Natural killer cell treated with Interleukin-12 subunit alpha and Interleukin-12 subunit beta and Interleukin-15 and Interleukin-18, amount 100 ng/mL, for 72 hours (primary cell): Measurements from ENCODE around the gene TMEM131L. TPM values are rescaled to one million over a fixed set of nuclear protein-coding genes. Genes with fewer than 3 reads are reported as not detected.
A peak's percentile ranks its signal among the peaks of the same experiment; 100 is the strongest.

Experiments
- ATAC-seq, 2 donors: fragments of 150-1000 bp; cut with Tn5 transposase in 1 of 2; sonication (Bioruptor Pico), chemical (Tn5 transposase) in 1 of 2; 2 replicates each; pipeline ENCODE4 v1.10.0; 2021
- DNase-seq: peaks from one replicate; pipeline ENCODE4 v3.0.0; 2022; ENCODE audit warnings: low spot score
- H3K27ac Mint-ChIP-seq, 2 donors: 1 replicate in 1 of 2; 2 replicates in 1 of 2; pipeline ENCODE4 v1.8.0; 2022; ENCODE audit warnings: mixed read lengths in 2 of 2, mild to moderate bottlenecking in 1 of 2, moderate library complexity in 1 of 2
- H3K27me3 Mint-ChIP-seq, 2 donors: 1 replicate in 1 of 2; 2 replicates in 1 of 2; pipeline ENCODE4 v1.8.0; 2022; ENCODE audit warnings: mixed read lengths in 2 of 2
- H3K36me3 Mint-ChIP-seq: one replicate; pipeline ENCODE4 v1.8.0; 2022; ENCODE audit warnings: mixed read lengths
- H3K4me1 Mint-ChIP-seq, 2 donors: 1 replicate in 1 of 2; 2 replicates in 1 of 2; pipeline ENCODE4 v1.8.0; 2022; ENCODE audit warnings: low read depth in 2 of 2, mixed read lengths in 2 of 2, mild to moderate bottlenecking in 1 of 2
- H3K4me3 Mint-ChIP-seq: one replicate; pipeline ENCODE4 v1.8.0; 2022; ENCODE audit warnings: mixed read lengths
- H3K9me3 Mint-ChIP-seq: 2 replicates; pipeline ENCODE4 v1.8.0; 2022; ENCODE audit warnings: mixed read lengths
- total RNA-seq, 2 donors: library from RNA; stranded (reverse); gene quantifications; one replicate each; pipeline ENCODE4 v1.2.3, GENCODE V29; 2022

The TMEM131L gene
- total RNA-seq, 2 donors from 2014 or later: 35.8 to 42.3 TPM

GRCh38 chr4:153472122-153473037, 6.2 kb downstream of the TMEM131L start:
- peak; percentile 19 to 48 for ATAC-seq

GRCh38 chr4:153474251-153474650, 8.1 kb downstream of the TMEM131L start:
- Mint-ChIP-seq H3K4me1 (peaks cover 52% of the 10 kb centered on the region in 2 donors), H3K9me3 (no peaks in the 10 kb centered on the region), H3K27me3 (no peaks in the 10 kb centered on the region), H3K4me3 (no peak overlapping the region), H3K27ac (peak overlapping the region in 1 of 2 donors; percentile 78), H3K36me3 (peaks cover 24% of the 10 kb centered on the region)
- DNase-seq: no peak
- ATAC-seq: no peak

More at GRCh38 chr4:153472122-153473037, 6.2 kb downstream of the TMEM131L start:
- no peak for DNase-seq
- H3K36me3 Mint-ChIP-seq: peaks cover 24% of the 10 kb centered on the region
- H3K9me3 Mint-ChIP-seq: no peaks in the 10 kb centered on the region
- peak overlapping the region; percentile 82 to 88 for H3K27ac Mint-ChIP-seq
- no peaks in the 10 kb centered on the region for H3K27me3 Mint-ChIP-seq
- H3K4me3 Mint-ChIP-seq: peak overlapping the region; percentile 70
- peaks cover 63 to 68% of the 10 kb centered on the region in 2 donors for H3K4me1 Mint-ChIP-seq

- Mint-ChIP-seq H3K36me3 (peaks cover 21% of the 10 kb centered on the region), H3K9me3 (no peaks in the 10 kb centered on the region), H3K27ac (peak overlapping the region; percentile 22 to 83)
Observed at GRCh38 chr4:153476829-153477574, 10.8 kb downstream of the TMEM131L start.

GRCh38 chr4:153479101-153479500, 12.9 kb downstream of the TMEM131L start:
- DNase-seq (no peak), ATAC-seq (no peak)
- H3K9me3 Mint-ChIP-seq: no peaks in the 10 kb centered on the region
- peak overlapping the region; percentile 54 to 83 for H3K27ac Mint-ChIP-seq
- no peak overlapping the region for H3K4me3 Mint-ChIP-seq
- H3K36me3 Mint-ChIP-seq: peaks cover 9% of the 10 kb centered on the region
- no peaks in the 10 kb centered on the region for H3K27me3 Mint-ChIP-seq
- H3K4me1 Mint-ChIP-seq: peaks cover 34 to 37% of the 10 kb centered on the region in 2 donors

More at GRCh38 chr4:153476829-153477574, 10.8 kb downstream of the TMEM131L start:
- H3K27me3 Mint-ChIP-seq: no peaks in the 10 kb centered on the region
- peaks cover 39 to 42% of the 10 kb centered on the region in 2 donors for H3K4me1 Mint-ChIP-seq
- DNase-seq (no peak), ATAC-seq (no peak)
- no peak overlapping the region for H3K4me3 Mint-ChIP-seq

GRCh38 chr4:153480704-153481103, 14.5 kb downstream of the TMEM131L start:
- Mint-ChIP-seq H3K4me1 (peaks cover 36 to 38% of the 10 kb centered on the region in 2 donors), H3K36me3 (no peaks in the 10 kb centered on the region), H3K9me3 (no peaks in the 10 kb centered on the region), H3K27ac (peak overlapping the region; percentile 28 to 81), H3K4me3 (no peak overlapping the region), H3K27me3 (no peaks in the 10 kb centered on the region)
- no peak for DNase-seq
- peak in 1 of 2 donors; percentile 44 for ATAC-seq

GRCh38 chr4:153481478-153481877, 15.3 kb downstream of the TMEM131L start:
- Mint-ChIP-seq H3K27ac (peak overlapping the region in 1 of 2 donors; percentile 81), H3K4me3 (no peak overlapping the region), H3K27me3 (no peaks in the 10 kb centered on the region), H3K9me3 (no peaks in the 10 kb centered on the region), H3K4me1 (peaks cover 43 to 44% of the 10 kb centered on the region in 2 donors), H3K36me3 (no peaks in the 10 kb centered on the region)
- DNase-seq: no peak
- no peak for ATAC-seq

GRCh38 chr4:153483432-153484418, 17.6 kb downstream of the TMEM131L start:
- DNase-seq (no peak), ATAC-seq (no peak)
- Mint-ChIP-seq H3K4me1 (peaks cover 52 to 57% of the 10 kb centered on the region in 2 donors), H3K4me3 (peak overlapping the region; percentile 67), H3K36me3 (no peaks in the 10 kb centered on the region), H3K9me3 (no peaks in the 10 kb centered on the region), H3K27me3 (no peaks in the 10 kb centered on the region), H3K27ac (peak overlapping the region in 1 of 2 donors; percentile 74)

GRCh38 chr4:153485359-153485758, 19.2 kb downstream of the TMEM131L start:
- ATAC-seq: no peak
- H3K4me1 Mint-ChIP-seq: peaks cover 58 to 65% of the 10 kb centered on the region in 2 donors
- peak overlapping the region in 1 of 2 donors; percentile 57 for H3K27ac Mint-ChIP-seq
- no peak for DNase-seq
- H3K36me3 Mint-ChIP-seq: no peaks in the 10 kb centered on the region
- no peaks in the 10 kb centered on the region for H3K9me3 Mint-ChIP-seq
- no peaks in the 10 kb centered on the region for H3K27me3 Mint-ChIP-seq
- H3K4me3 Mint-ChIP-seq: no peak overlapping the region

- Mint-ChIP-seq H3K27me3 (no peaks in the 10 kb centered on the region), H3K4me1 (peaks cover 56 to 63% of the 10 kb centered on the region in 2 donors), H3K36me3 (no peaks in the 10 kb centered on the region), H3K4me3 (no peak overlapping the region), H3K27ac (peak overlapping the region; percentile 57 to 85), H3K9me3 (no peaks in the 10 kb centered on the region)
- no peak for ATAC-seq
- no peak for DNase-seq
Observed at GRCh38 chr4:153485860-153486259, 19.7 kb downstream of the TMEM131L start.

GRCh38 chr4:153486281-153487151, 20.4 kb downstream of the TMEM131L start:
- ATAC-seq (no peak), DNase-seq (peak; percentile 46)
- no peaks in the 10 kb centered on the region for H3K36me3 Mint-ChIP-seq
- H3K9me3 Mint-ChIP-seq: no peaks in the 10 kb centered on the region
- peak overlapping the region; percentile 84 for H3K4me3 Mint-ChIP-seq
- H3K4me1 Mint-ChIP-seq: peaks cover 56 to 64% of the 10 kb centered on the region in 2 donors
- H3K27ac Mint-ChIP-seq: peak overlapping the region; percentile 85 to 87
- no peaks in the 10 kb centered on the region for H3K27me3 Mint-ChIP-seq

GRCh38 chr4:153488006-153488891, 22.1 kb downstream of the TMEM131L start:
- DNase-seq (peak; percentile 87), ATAC-seq (peak; percentile 85 to 90)
- no peaks in the 10 kb centered on the region for H3K27me3 Mint-ChIP-seq
- H3K27ac Mint-ChIP-seq: peak overlapping the region; percentile 85 to 87
- H3K9me3 Mint-ChIP-seq: no peaks in the 10 kb centered on the region
- H3K4me3 Mint-ChIP-seq: peak overlapping the region; percentile 84
- no peaks in the 10 kb centered on the region for H3K36me3 Mint-ChIP-seq
- H3K4me1 Mint-ChIP-seq: peaks cover 54 to 68% of the 10 kb centered on the region in 2 donors
